ENCODE results near the gene FSIP1.

Gene FSIP1

DNA sequence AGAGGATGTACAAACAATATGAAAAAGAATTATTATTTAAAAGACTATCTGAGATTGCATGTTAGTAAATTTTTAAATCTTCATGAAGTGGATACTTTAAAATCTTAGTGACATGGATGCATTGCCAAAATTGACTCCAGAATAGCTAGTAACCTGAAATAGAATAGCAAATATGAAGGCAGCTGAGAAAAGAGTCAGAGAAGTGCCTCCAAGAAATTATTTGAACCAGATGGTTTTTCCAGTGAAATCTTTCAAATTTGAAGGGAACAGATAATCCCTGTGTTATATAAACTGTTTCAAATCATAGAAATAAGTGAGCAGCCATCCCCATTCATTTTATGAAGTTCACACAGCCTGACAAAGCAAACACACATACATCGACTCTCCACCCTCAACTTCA lies 29.6 kb downstream of the FSIP1 start:
- no peak for DNase-seq

DNA sequence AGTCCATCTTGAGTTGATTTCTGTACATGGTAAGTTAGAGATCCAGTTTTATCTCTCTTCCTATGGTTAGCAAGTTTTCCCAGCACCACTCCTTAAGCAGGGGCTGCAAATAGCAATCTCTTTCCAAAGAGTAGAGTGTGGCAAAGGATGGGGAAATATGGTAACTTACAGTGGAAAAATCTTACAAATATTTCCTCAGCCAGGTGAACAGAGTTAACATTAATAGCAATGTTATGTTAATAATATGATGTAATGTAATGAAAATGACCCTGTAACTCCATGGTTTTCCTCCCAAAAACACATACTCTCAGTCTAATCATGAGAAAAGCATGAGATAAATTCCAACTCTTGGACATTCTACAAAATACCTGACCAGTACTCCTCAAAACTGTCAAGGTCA lies 30.4 kb downstream of the FSIP1 start:
- DNase-seq: no peak

DNA sequence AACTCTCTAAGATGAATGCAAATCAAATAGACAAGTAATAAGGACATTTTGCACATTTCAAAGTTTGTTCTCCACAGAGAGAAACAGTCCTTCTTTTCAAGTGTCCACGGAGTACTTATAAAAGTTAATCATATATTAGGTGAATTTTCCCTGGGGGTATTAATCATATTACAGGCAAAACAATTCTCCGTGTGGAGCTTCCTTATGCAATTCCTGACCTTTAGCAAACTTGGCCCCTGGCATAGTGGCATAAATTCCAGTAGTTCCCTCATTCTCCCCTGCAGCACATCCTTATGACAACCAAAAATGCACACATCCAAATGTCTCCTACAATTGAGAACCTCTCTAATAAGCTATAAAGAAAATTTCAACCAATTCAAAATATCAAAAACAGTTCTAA lies 34.4 kb downstream of the FSIP1 start:
- DNase-seq: no peak

DNA sequence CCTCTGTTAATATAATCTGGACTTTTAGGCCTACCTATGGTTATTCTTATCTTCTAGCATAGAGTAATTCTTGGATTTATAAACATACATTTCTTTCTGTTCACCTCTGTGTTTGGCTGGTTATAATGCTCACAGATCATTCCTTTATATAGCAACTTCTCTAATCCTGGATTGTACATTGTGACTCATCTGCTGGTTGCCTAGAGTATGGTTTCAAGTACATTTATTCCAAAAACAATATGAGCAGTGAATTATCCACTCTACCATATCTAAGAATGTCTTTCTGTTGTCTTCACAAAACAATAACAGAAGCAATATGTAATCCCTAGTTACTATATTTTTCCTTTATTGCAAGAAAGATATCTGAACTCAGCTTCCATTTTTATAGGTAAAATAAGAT lies 35.3 kb downstream of the FSIP1 start:
- no peak for DNase-seq

DNA sequence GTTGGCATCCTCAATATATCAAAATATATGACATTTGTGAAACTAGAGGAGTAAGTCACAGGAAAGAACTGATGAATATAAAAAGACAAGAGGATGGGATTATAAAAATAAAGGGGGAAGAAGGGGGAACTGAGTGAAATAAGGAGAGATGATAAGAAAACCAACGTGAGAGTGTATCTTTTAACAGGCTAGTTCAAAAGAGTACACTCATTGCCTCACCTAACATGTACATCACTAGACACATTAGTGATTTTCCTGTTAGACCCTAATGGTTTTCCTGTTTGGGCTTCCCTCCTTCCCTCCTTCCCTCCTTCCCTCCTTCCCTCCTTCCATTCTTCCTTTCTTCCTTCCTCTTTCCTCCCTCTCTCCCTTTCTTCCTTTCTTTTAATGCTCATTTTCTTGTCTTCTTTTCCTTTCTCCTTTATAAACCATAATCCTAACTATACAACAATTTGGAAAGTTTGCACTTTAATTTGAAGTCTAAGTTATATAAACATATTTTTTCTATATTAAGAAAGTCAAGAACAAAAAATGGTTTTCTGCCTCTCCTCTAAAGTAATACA lies 35.8 kb downstream of the FSIP1 start:
- DNase-seq: no peak

DNA sequence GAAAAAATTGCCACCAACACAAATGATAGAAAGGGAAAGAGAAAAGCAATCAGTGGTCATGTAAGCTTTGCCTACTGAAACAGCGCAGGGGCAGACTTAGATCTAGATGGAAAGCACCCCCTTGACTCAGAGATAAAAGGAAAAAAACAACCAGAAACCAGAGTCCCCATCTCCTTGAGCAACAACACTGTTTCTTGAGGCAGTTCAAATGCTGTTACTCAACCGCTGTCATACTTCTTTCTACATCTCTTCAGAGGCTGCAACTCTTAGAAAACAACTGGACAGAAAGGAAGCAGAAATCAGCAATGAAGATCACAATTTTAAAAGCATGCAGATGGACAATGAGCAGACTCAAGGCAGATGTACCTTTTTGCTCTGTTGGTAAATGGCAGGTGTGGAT lies 36.5 kb downstream of the FSIP1 start:
- no peak for DNase-seq

DNA sequence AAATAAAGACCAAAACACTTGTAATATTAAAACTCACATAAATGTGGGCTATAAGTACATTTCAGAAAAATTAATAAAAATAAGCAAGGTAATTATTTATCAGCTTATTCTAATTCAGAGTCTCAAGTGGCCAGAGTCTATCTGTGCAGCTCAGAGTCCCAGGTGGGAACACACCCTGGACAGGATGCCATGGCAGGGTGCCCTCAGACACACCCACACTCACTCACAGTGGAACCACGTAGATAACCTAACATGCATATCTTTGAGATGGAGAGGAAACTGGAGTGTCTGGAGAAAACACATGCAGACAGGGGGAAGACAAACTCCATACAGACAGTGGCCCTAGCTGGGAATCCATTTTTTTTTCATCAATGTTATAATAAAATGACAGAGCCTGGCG lies 37.2 kb downstream of the FSIP1 start:
- no peak for DNase-seq

DNA sequence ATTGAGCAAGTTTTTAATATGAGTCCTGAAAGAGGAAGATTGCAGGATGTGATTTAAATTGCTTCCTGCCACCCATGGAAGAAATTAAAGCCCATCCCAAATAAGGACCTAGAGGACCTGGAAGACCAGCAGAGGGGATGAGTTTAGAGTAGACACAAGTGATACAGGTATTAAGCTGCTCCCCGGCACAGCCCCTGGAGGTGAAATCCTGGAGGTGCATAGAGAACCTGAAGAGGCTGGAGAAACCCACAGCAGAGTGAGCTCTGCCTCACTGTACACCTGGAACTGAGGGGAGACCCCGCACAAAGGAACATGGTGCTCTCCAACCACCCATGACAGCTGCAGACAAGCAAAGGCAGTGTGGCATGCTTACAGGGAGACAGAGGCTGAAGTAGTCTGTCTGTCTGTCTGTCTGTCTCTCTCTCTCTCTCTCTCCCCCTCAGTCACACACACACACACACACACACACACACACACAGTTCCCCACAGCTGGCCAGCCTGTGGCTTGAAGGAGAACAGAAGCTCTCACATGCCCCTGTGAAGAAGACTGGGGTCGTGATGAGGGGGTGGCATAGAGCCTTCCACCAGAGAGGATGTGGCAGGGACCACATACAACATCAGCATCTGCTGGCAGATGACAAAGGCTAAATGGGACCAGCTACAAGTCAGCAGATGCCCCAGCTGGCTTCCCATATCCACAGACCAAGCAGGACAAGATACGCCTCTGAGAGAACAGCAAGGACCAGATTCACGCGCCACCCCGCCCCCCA lies 38.1 kb downstream of the FSIP1 start:
- DNase-seq: no peak

DNA sequence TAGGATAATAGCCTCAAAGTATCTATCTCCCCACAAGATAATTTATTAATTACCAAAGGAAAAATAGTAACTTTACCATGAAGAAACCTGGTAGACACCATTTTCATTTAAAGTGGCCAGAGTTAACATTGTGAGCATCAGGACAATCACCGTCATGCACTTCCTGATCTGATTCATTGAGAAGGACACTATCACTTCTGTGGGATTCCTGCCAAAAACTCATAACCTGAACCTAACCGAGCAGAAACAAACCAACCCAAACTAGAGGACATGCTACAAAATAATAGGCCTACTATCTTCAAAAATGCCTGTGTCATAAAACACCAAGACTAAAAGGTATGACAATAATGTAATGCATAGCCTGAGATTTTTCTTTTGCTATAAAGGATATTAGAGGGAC lies 39.0 kb downstream of the FSIP1 start:
- no peak for DNase-seq

DNA sequence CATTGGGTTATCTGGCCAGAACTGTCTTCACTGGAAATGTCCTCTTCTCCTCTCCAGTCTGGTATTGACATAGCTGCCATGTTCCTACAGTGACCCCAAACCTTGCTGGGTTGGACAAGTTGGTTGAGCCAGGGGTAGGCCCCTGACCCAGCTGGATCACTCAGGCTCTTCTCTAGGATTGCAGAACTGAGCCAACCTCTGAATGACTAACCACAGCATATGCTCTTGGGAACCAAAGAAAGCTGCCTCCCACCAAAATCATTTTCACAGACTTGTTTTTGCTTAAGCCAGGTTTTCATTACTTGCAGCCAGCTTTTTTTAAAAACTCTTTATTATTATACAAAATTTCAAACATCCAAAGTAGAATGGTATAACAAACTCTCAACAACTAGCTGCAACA lies 41.4 kb downstream of the FSIP1 start:
- no peak for DNase-seq

DNA sequence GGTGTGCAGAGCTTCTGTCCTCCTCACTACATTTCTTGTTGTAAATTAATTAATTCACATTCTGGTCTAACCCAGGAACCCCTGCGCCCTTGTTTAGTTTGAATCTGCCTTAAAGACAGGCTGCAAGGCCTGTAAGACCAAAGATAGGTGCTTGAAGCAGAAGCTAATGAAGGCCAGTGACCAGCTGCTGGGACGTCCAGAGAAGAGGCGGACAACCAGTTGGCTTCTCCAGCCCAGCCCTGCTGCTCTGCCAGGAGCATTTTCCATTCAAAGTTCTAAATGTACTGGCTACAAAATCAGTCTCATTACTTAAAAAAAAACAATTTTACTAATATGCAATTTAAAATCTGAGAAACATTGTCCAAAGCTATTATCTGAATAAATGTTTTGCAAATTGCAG lies 43.6 kb downstream of the FSIP1 start:
- DNase-seq: no peak

DNA sequence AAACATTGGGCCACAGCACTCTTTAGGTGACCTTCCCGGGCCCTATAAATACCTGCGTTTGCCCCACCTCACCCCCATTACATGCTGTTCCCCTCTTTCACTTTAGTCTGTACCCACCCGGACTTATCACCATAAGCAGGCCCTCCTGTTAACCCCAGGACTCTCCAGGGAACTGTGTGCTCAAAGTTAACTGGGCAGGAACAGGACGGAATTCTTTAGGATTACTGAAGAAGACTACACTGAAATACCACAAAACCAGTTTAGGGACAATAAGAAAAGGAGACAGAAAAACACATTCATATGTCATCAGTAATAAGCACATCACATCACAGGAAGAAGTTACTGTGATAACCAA lies 45.5 kb downstream of the FSIP1 start:
- DNase-seq: no peak

DNA sequence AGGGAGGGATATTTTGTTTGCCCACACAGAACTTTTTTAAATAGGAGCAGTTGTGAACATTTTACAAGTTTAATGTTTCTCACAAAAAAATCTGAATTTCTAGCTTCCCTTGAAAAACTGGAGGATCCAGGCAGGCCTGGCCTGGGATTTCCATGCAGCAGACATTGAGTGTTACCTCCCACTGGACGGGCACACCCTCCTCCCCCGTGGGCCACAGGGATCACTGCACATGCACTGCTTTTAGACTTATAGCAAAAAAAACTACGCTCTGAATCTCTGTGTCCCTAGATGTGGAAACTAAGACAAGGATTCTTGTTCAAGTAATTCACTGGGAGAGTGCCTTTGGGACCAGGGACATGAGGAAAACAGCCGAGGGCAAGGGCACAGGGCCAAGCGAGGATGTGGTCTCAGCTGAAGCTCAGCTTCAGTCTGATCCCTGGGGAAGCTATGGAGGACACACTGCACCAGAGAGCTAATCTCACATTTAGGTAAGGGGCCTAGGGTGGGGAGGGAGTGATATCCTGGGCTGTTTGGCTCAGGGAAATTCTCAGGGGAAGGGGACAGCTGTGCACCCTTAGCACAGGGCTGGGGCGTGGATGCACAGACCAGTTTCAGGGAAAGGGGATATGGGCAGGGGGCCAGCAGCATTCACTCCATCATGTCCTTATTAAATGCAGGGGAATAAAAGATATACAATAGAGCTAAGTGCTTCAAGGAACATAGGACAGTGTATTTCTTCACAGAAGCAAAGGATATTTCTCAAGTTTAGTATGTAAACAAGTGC lies 46.0 kb downstream of the FSIP1 start:
- no peak for DNase-seq

DNA sequence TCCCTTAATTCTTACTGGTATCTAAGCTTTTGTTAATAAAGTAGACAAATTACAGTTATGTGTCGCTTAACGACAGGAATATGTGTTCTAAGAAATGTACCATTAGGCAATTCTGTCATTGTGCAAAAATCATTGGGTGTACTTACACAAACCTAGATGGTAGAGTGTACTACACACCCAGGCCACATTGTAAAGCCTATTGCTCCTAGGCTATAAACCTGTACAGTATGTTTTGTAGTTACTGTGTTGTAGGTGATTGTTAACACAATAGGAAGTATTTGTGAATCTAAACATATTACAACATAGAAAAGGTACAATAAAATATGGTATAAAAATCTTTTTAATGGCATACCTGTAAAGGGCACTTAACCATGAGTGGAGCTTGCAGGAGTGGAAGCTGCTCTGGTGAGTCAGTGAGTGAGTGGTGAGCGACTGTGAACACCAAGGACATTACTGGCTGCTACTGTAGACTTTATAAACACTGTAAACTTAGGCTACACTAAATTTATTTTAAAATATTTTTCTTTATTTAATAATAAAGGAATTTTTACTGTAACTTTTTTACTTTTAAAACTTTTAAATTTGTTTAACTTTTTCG lies 47.4 kb downstream of the FSIP1 start:
- no peak for DNase-seq

DNA sequence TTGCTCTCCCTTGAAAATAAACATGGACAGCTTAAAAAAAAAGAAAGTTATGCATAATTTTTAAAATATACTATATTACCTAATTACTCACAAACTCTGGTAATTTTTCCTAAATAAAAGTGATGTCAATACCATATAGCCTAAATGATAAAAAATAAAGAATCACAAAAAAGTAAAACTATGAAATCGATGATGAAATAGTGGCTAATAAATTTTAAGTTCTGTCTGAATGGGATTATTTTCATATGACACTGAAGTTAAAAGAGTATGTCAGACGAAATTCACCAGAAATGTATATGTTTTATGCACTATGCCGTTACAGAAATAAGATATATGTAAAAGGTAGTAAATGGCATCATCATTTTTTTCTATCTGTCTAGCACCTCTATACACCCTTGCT lies 51.4 kb downstream of the FSIP1 start:
- no peak for DNase-seq

DNA sequence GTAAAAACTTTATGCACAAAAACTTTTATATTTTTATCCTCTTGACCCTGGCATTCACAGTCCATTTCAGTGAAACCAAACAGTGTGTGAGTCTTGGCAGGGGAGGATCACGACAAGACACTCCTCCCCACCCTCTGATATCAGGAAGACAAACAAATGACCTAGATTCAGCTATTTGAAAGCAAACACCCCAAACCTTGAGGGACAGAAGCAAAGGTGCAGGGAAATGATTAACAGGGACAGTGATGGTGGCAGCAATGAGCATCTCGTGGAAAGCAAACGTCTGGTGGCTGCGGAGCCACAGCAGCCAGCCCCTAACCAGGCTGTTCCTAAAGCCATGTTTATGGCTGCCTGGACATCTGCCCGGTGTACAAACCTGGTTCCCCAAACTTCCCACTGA lies 52.1 kb downstream of the FSIP1 start:
- DNase-seq: no peak

DNA sequence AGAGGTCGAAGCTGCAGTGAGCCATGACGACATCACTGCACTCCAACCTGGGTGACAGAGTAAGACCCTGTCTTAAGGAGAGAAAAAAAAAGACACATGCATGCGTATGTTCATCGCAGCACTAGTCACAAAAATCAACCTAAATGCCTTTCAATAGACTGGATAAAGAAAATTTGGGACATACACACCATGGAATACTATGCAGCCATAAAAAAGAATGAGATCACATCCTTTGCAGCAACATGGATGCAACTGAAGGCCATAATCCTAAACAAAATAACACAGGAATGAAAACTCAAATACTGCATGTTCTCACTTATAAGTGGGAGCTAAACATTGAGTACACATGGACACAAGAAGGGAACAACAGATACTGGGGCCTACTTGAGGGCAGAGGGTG lies 53.1 kb downstream of the FSIP1 start:
- no peak for DNase-seq

DNA sequence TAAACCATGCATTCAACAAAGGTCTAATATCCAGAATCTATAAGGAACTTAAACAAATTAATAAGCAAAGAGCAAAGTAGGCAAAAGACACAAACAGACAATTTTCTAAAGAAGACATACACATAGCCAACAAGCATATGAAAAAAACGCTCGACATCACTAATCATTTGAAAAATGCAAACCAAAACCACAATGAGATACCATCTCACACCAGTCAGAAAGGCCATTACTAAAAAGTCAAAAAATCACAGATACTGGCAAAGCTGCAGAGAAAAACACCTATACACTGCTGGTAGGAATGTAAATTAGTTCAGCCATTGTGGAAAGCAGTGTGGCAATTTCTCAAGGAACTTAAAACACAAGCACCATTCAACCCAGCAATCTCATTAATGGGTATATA lies 53.8 kb downstream of the FSIP1 start:
- DNase-seq: no peak

DNA sequence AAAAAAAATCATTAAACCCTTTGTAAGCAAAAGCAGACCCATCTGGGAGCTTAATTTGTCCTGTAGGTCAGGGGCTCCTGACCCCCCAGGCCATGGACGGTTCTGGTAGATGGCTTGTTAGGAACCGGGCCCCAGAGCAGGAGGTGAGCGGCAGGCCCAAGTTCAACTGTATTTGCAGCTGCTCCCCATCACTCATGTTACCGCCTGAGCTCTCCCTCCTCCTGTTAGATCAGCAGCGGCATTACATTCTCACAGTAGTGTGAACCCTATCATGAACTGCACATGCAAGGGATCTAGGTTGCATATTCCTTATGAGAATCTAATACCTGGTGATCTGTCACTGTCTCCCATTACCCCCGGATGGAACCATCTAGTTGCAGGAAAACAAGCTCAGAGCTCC lies 60.7 kb downstream of the FSIP1 start:
- DNase-seq: no peak

DNA sequence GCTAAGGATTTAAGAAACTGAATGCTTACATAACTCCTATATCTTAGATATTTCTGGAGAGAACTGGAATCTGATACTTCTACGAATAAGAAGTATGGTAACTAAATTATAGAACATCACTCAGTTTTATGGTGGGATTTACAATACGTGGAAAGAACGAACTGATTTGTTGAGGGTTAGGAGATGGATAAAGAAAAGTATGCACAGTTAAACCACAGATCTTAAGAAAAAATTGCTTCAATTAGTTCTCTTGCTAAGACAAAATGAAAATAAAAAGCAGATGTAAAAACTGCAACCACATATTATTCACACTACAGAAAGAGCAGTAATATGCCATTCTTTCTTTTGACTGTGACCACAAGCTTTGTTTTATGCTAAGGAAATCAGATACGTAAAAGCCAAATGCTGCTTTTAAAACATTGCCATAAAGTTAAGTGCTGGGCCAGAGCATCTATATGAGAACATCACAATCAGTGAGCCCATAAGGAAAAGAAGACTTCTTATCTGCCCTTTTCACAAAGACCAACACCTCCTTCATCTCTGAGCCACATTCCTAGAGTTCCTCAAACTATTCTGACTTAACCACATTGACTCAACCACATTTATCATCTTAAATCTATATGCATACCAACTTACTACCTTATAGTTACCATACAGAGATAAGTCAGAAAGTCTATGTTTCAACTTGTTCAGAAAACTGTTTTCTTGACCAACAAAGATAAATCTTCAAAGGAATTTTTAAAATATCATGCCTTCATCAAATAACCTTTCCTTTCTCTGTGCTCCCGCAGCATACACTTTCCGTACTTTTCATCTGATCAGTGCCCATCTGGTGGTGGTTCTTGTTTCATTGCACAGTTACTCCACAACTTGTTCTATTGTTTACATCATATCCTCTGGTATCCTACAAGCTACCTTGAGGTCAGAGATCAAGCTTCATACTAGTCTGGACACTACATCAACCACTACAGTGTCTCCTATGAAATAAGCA lies 61.7 kb downstream of the FSIP1 start:
- no peak for DNase-seq

DNA sequence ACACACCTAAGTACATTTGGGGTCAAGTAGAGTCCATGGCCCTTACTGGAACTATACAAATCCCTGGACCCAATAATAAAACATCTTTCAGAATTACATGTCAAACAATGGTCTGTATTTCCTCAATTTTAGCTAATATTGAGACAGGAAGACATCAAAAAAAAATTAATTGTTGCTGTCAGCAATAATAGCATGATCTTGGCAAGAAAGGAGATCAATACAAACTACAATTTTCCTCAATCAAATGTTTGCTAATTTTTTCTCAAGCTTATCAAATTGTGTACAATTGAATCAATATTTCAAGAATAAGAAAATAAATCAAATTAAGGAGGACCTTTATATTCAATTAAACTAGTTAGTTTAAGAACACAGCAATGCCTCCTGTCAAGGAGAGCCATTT lies 62.6 kb downstream of the FSIP1 start:
- no peak for DNase-seq

DNA sequence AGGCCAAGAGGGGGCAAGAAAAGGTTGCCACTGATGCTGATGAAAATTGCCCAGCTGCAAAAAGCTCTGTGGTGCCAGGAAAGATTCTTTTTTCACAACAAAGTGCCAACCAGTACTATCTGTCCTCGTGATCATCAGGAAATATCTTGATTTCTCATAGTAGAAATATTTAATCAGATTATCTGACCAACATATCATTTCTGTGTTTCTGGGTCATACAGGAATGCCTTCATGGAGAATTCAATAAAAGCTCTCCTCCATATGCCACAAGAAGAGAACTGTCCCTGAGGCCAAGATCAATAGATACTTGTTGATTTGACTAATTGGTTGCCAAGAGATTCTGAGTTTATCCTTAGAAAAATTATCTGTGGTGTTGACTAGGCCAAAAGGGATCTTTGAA lies 63.5 kb downstream of the FSIP1 start:
- DNase-seq: no peak

DNA sequence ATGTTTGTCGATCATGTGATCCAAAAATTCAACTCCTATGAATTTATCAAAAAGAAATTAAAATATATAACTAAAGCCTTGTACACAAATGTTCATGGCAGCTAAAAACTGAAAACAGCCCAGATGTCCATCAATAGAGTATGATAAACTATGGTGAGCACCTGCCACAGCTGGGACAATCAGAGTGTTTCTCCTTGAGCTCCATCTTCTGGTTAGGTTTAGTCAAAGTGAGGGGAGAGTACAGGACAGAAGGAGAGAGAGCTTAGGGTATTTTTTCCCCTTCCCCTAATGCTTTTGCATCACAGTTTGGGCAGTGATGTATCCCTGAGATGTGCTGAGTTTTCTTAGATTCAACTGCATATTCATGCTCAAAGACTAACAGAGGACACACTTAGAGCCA lies 65.5 kb downstream of the FSIP1 start:
- no peak for DNase-seq
